IPS DF 6.9 (cell line): ENCODE measurements around the gene PRB2.
"Not testable (repeated sequence)": the region's sequence is repeated elsewhere in the genome, so short reads cannot be mapped to it uniquely, and the experiment has no call there.

Experiments
- DNase-seq: peaks from one replicate; pipeline ENCODE4 v3.0.0-alpha.2; 2013; ENCODE audit warnings: low read depth, low spot score
- H3K27ac ChIP-seq: one replicate; pipeline ENCODE4 v1.5.1; 2013; ENCODE audit warnings: low read length, control low read depth
- H3K27me3 ChIP-seq: 2 replicates; pipeline ENCODE4 v1.6.1; 2013; ENCODE audit warnings: mild to moderate bottlenecking, low read length; ENCODE audit not compliant: control insufficient read depth, insufficient read depth
- H3K36me3 ChIP-seq: 2 replicates; pipeline ENCODE4 v1.6.1; 2013; ENCODE audit warnings: low read length; ENCODE audit not compliant: control insufficient read depth, insufficient read depth
- H3K4me1 ChIP-seq: 2 replicates; pipeline ENCODE4 v1.6.1; 2013; ENCODE audit warnings: low read length; ENCODE audit not compliant: control insufficient read depth, insufficient read depth
- H3K4me3 ChIP-seq: 2 replicates; pipeline ENCODE4 v1.5.1; 2013; ENCODE audit warnings: mild to moderate bottlenecking, low read length
- H3K9me3 ChIP-seq: 2 replicates; pipeline ENCODE4 v1.6.1; 2013; ENCODE audit warnings: low read length, inconsistent platforms; ENCODE audit not compliant: control insufficient read depth, insufficient read depth
- WGBS: extraction: QIAGEN DNeasy Blood & Tissue Kit; methylation state at CpG from one replicate; pipeline ENCODE4 v1.1.7; 2013; ENCODE audit warnings: mixed read lengths, missing lambda C conversion rate; ENCODE audit not compliant: insufficient read length, insufficient coverage; 5-methylcytosine and 5-hydroxymethylcytosine counted together

Gene PRB2

GRCh38 chr12:11360205-11360883, 35.0 kb downstream of the PRB2 start:
- H3K4me1 ChIP-seq, H3K36me3 ChIP-seq, H3K27ac ChIP-seq, H3K4me3 ChIP-seq, DNase-seq, H3K27me3 ChIP-seq, H3K9me3 ChIP-seq: not testable (repeated sequence)
- no CpG with 5 or more reads among the region's 1 CpG for WGBS

GRCh38 chr12:11351736-11352135, 43.6 kb downstream of the PRB2 start:
- H3K27ac ChIP-seq, H3K36me3 ChIP-seq, H3K4me3 ChIP-seq, H3K9me3 ChIP-seq, DNase-seq, H3K4me1 ChIP-seq, H3K27me3 ChIP-seq: not testable (repeated sequence)
- WGBS, result no CpG with 5 or more reads among the region's 2 CpGs

DNA sequence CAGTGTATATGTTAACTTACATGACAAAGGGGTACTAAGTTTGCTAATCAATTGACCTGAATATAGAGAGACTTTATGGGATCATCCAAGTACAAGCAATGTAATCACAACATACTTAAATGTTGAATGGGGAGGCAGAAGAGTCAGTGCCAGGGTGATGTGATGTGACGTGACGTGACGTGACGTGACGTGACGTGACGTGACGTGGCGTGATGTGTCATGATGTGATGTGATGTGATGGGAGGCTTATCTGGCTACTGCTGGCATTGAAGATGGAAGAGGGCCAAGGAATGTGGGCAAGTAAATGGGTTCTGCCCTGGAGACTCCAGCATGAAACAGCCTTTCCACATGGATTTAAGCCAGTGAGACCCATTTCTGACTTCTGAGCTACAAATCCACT, 46.9 kb downstream of the PRB2 start:
- no CpG with 5 or more reads among the region's 9 CpGs for WGBS
- H3K4me1 ChIP-seq, result no peaks in the 10 kb centered on the region
- H3K27ac ChIP-seq, result no peak overlapping the region
- no peaks in the 10 kb centered on the region for H3K27me3 ChIP-seq
- H3K4me3 ChIP-seq, result no peak overlapping the region
- no peak for DNase-seq
- H3K9me3 ChIP-seq, result no peaks in the 10 kb centered on the region
- H3K36me3 ChIP-seq, result no peaks in the 10 kb centered on the region

GRCh38 chr12:11347810-11348209, 47.6 kb downstream of the PRB2 start:
- WGBS, result no CpG with 5 or more reads among the region's 6 CpGs
- Histone ChIP-seq H3K9me3 (no peaks in the 10 kb centered on the region), H3K27ac (no peak overlapping the region), H3K4me3 (no peak overlapping the region), H3K36me3 (no peaks in the 10 kb centered on the region), H3K27me3 (no peaks in the 10 kb centered on the region), H3K4me1 (no peaks in the 10 kb centered on the region)
- DNase-seq, result no peak

GRCh38 chr12:11344500-11344899, 50.9 kb downstream of the PRB2 start:
- Histone ChIP-seq H3K4me1 (no peaks in the 10 kb centered on the region), H3K9me3 (no peaks in the 10 kb centered on the region), H3K36me3 (no peaks in the 10 kb centered on the region), H3K27me3 (no peaks in the 10 kb centered on the region), H3K27ac (no peak overlapping the region), H3K4me3 (no peak overlapping the region)
- DNase-seq, result no peak
- WGBS, result no CpG with 5 or more reads among the region's 2 CpGs
